Adrenal gland (tissue), 12 donors: Measurements from ENCODE around the gene C4BPA. TPM values are rescaled to one million over a fixed set of nuclear protein-coding genes. Genes with fewer than 3 reads are reported as not detected.

Experiments used
- DNase-seq, 7 donors: peaks; one replicate each; pipeline ENCODE4 v3.0.0-alpha.2; 2019 to 2020
- H3K27ac ChIP-seq, 5 donors: fragments of 200-600 bp; sonication (generic) in 4 of 5; 1 replicate in 3 of 5; 2 replicates in 2 of 5; pipeline versions ENCODE4 v1.5.1 to v1.8.0; 2016 to 2020; ENCODE audit warnings: mild to moderate bottlenecking in 1 of 5
- H3K27me3 ChIP-seq: fragments of 200-600 bp; 2 replicates; pipeline ENCODE4 v1.8.0; 2021
- H3K36me3 ChIP-seq, 2 donors: fragments of 200-600 bp; replicated peaks in 1 of 2; 1 replicate in 1 of 2; 2 replicates in 1 of 2; pipeline versions ENCODE4 v1.5.1 to v1.8.0; 2018 to 2022
- H3K4me1 ChIP-seq, 2 donors: fragments of 200-600 bp; replicated peaks in 1 of 2; 1 replicate in 1 of 2; 2 replicates in 1 of 2; pipeline versions ENCODE4 v1.5.1 to v1.8.0; 2018 to 2021
- H3K4me3 ChIP-seq, 4 donors: fragments of 200-600 bp; sonication (generic) in 3 of 4; one replicate each; pipeline ENCODE4 v1.5.1; 2016 to 2018
- H3K9me3 ChIP-seq, 3 donors: fragments of 200-600 bp; sonication (generic) in 1 of 3; replicated peaks in 1 of 3; 1 replicate in 2 of 3; 2 replicates in 1 of 3; pipeline versions ENCODE4 v1.5.1 to v1.8.0; 2016 to 2021
- POLR2A ChIP-seq, 2 donors: fragments of 450-650 bp; IDR thresholded peaks; one replicate each; pipeline ENCODE4 v1.6.1; 2017; ENCODE audit warnings: antibody characterized with exemption in 2 of 2, mild to moderate bottlenecking in 2 of 2, moderate library complexity in 1 of 2
- WGBS, 4 donors: extraction: QIAGEN DNeasy Blood & Tissue Kit in 2 of 4; methylation state at CpG; one replicate each; pipeline versions ENCODE4 v1.1.5 to v1.1.7; 2013 to 2017; 5-methylcytosine and 5-hydroxymethylcytosine counted together
- intact Hi-C, 2 donors: fragments of 100-400 bp; cut with DNase I; formaldehyde crosslinking; loops; one replicate each; pipeline versions ENCODE4 v1.14.1 to v1.15.0; 2022 to 2023
- polyA plus RNA-seq, 3 donors: library from polyadenylated mRNA; stranded (reverse); fragments of 200-250 nt in 2 of 3; fragments of 350-450 nt in 1 of 3; fragmentation: Illumina TruSeq in 1 of 3; extraction: RNeasy Lipid Tissue Mini Kit (QIAGEN cat#74804) in 1 of 3; gene quantifications; one replicate each; pipeline ENCODE4 v1.2.3, GENCODE V29; 2013 to 2014
- total RNA-seq, 9 donors: library from RNA; depleted of rRNA in 4 of 9; stranded (reverse); fragments of >200 nt in 4 of 9; fragments of 120-200 nt in 1 of 9; fragmentation: NEBNext Ultra II Directional in 1 of 9; extraction: Animal tissue kit (Norgen Biotek cat#: 25700) in 1 of 9; gene quantifications; one replicate each; pipeline versions ENCODE4 v1.1.0 to v1.2.4, GENCODE V29; 2013 to 2023
- TF ChIP-seq, protein P1 (sequence below), 6 experiments: fragments of 450-650 bp in 4 of 6; fragments of 200-600 bp in 2 of 6; sonication (generic) in 1 of 6; IDR thresholded peaks; 1 replicate in 5 of 6; 2 replicates in 1 of 6; pipeline versions ENCODE4 v1.5.1 to v1.8.0; 2016 to 2021; ENCODE audit warnings: antibody characterized with exemption in 6 of 6, mild to moderate bottlenecking in 2 of 6, moderate library complexity in 1 of 6
- donor health status: healthy with polysubstance abuse.
- donor health status: Bipolar disorder and iron deficiency.
- donor health status: DM: yes; HTN: yes; CAD: no.
- donor health status: DM: no; HTN: no; CAD: no.
- donor health status: DM: no; HTN: no; CAD: no.
- donor health status: DM: yes; HTN: yes; CAD: no.

C4BPA gene
- total and polyA plus RNA-seq, 12 donors = 0.13 to 23.4 (median 0.57) TPM; not detected in 5

DNA sequence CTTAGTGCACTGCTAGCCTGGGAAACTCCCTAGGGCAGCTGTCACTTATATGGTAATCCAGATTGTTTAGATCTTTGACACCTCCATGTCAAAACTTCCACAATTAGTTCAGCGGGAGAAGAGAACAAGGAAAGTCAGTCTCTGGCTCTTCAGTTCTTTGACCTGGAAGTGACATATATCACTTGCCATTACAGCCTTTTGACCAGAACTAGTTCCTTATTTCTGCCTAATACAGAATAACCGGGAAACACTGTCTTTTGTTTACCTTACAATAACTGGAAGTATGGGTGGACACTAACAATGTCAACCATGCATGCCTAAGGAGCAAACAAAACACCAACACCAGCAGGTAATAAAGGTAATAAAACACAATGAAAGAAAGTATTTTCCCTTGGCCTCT is 68.3 kb downstream of the C4BPA start:
- Histone ChIP-seq H3K27me3 (no peaks in the 10 kb centered on the region), H3K27ac (peak overlapping the region in 1 of 5 donors; percentile 12), H3K36me3 (no peaks in the 10 kb centered on the region), H3K9me3 (peaks cover 0 to 4% (median 0%) of the 10 kb centered on the region in 3 donors), H3K4me3 (no peak overlapping the region), H3K4me1 (no peaks in the 10 kb centered on the region)
- intact Hi-C loops = no loop called here
- TF ChIP-seq, protein P1, sequence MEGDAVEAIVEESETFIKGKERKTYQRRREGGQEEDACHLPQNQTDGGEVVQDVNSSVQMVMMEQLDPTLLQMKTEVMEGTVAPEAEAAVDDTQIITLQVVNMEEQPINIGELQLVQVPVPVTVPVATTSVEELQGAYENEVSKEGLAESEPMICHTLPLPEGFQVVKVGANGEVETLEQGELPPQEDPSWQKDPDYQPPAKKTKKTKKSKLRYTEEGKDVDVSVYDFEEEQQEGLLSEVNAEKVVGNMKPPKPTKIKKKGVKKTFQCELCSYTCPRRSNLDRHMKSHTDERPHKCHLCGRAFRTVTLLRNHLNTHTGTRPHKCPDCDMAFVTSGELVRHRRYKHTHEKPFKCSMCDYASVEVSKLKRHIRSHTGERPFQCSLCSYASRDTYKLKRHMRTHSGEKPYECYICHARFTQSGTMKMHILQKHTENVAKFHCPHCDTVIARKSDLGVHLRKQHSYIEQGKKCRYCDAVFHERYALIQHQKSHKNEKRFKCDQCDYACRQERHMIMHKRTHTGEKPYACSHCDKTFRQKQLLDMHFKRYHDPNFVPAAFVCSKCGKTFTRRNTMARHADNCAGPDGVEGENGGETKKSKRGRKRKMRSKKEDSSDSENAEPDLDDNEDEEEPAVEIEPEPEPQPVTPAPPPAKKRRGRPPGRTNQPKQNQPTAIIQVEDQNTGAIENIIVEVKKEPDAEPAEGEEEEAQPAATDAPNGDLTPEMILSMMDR (IDR thresholded peaks at IDR 0.05) = no peak
- no peak for DNase-seq
- WGBS, 4 donors = 53 to 80% (median 76%) methylated on average over 2 of the region's 2 CpGs

DNA sequence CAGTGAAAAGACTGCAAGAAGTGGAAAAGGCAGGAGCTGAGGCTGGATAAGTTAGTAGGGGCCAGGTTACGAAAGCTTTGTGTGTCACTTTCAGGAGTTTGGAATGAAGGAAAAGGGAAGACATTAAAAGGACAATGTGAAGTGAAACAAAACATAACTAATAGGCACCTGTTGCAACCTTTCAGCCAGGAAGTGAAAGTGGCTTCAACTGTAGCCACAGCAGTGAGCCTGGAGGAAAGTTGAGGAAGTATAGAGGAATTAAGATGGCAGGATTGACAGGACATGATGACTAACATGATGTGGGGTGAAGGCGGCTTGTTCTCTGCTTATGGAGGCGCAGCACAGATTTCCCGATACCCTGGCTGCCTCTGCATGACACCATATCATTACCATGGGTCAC is 68.9 kb downstream of the C4BPA start:
- DNase-seq = peak in 1 of 7 donors; percentile 8
- TF ChIP-seq POLR2A (IDR thresholded peaks at IDR 0.05) = no peak
- TF ChIP-seq, protein P1 (IDR thresholded peaks at IDR 0.05) = no peak
- 81 to 94% (median 87%) methylated on average over 4 of the region's 4 CpGs for WGBS, 4 donors
- intact Hi-C loops = no loop called here
- Histone ChIP-seq H3K36me3 (no peaks in the 10 kb centered on the region), H3K4me3 (no peak overlapping the region), H3K9me3 (peaks cover 0 to 4% (median 0%) of the 10 kb centered on the region in 3 donors), H3K27me3 (no peaks in the 10 kb centered on the region), H3K27ac (peak overlapping the region in 1 of 5 donors; percentile 12), H3K4me1 (no peaks in the 10 kb centered on the region)

DNA sequence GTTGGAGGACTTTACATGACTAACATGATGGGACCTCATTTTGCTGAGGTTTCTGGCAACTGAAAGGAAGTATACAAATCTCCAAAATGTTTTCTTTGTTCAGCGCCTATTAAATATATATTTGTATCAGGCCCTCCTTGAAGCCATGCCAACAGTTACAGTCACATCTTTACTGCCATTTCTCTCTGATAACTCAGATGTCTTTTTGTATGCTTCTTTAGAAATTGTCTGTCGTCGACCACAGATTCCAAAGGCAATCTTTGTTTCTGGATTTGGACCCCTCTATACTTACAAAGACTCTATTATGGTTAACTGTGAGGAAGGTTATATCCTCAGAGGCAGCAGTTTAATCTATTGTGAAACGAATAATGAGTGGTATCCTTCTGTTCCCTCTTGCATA is 69.4 kb downstream of the C4BPA start:
- Histone ChIP-seq H3K4me1 (no peaks in the 10 kb centered on the region), H3K36me3 (no peaks in the 10 kb centered on the region), H3K27me3 (no peaks in the 10 kb centered on the region), H3K4me3 (no peak overlapping the region), H3K27ac (no peak overlapping the region), H3K9me3 (peaks cover 0 to 4% (median 0%) of the 10 kb centered on the region in 3 donors)
- intact Hi-C loops = no loop called here
- no peak for TF ChIP-seq POLR2A (IDR thresholded peaks at IDR 0.05)
- no peak for DNase-seq
- WGBS, 4 donors = 89 to 95% (median 91%) methylated on average over 4 of the region's 4 CpGs

DNA sequence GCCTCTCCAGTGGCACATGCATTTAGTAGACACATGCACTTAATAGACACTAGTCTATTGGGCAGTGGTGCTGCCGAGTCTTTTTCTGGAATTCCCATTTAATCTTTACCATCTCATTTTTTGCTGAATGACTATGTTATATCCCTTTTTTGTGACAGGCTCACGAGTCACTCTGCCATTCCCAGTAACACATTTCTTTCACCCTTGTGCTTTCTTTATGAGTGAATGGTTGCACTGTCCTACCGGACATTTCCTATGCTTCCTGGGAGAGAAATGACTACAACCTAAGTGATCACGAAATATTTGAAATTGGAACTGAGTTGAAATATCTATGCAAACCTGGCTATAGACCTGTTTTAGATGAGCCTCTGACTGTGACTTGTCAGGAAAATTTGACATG is 70.9 kb downstream of the C4BPA start:
- Histone ChIP-seq H3K9me3 (peaks cover 0 to 4% (median 0%) of the 10 kb centered on the region in 3 donors), H3K27me3 (no peaks in the 10 kb centered on the region), H3K4me1 (no peaks in the 10 kb centered on the region), H3K36me3 (no peaks in the 10 kb centered on the region), H3K27ac (no peak overlapping the region), H3K4me3 (no peak overlapping the region)
- WGBS, 4 donors = 92 to 94% (median 92%) methylated on average over 4 of the region's 4 CpGs
- no peak for TF ChIP-seq POLR2A (IDR thresholded peaks at IDR 0.05)
- TF ChIP-seq, protein P1 (IDR thresholded peaks at IDR 0.05) = no peak
- intact Hi-C loops = no loop called here
- DNase-seq = no peak

DNA sequence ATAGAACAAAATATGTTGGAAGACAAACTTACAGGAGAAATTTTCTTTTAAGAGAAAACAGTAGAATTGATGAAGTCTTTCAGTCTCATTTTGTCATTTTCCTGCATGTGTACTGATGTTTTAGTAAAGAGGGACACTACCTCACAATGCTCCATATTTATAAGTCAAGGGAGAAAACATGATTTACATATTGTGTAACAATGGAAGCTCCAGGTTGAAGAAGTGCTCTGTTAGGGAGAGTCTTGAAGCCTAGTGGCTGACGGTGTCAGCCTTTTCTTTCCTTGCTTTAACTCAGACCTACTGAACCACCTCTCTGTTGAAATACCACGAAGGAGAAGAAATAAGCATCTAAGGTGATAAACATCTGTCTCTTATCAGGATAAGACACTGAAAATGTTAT is 75.0 kb downstream of the C4BPA start:
- H3K4me3 ChIP-seq = no peak overlapping the region
- intact Hi-C loops = no loop called here
- H3K27me3 ChIP-seq = no peaks in the 10 kb centered on the region
- TF ChIP-seq, protein P1 (IDR thresholded peaks at IDR 0.05) = no peak
- no peak for TF ChIP-seq POLR2A (IDR thresholded peaks at IDR 0.05)
- no peak for DNase-seq
- H3K36me3 ChIP-seq = no peaks in the 10 kb centered on the region
- 75 to 85% (median 79%) methylated on average over 2 of the region's 2 CpGs for WGBS, 4 donors
- no peaks in the 10 kb centered on the region for H3K4me1 ChIP-seq
- H3K9me3 ChIP-seq = peaks cover 0 to 4% (median 0%) of the 10 kb centered on the region in 3 donors
- no peak overlapping the region for H3K27ac ChIP-seq
